ENCODE measurements around the gene ABCF2. TPM values are rescaled to one million over a fixed set of nuclear protein-coding genes. Genes with fewer than 3 reads are reported as not detected.

The ABCF2 gene
- total RNA-seq, 1 donor from 2014 or later, result 85.8 TPM

GRCh38 chr7:151255390-151255789 is 28.4 kb upstream of the ABCF2 start:
- H3K27me3 ChIP-seq (ENCODE audit: control insufficient read depth, insufficient read depth, low read length), result peaks cover 11% of the 10 kb centered on the region
- FAIRE-seq, result no peak
- no peak for TF ChIP-seq CTCF (IDR thresholded peaks at IDR 0.05; ENCODE audit: insufficient read depth, low read length, severe bottlenecking)
- no peaks in the 10 kb centered on the region for H3K36me3 ChIP-seq (ENCODE audit: control insufficient read depth, insufficient read depth, low read length)
- no peak overlapping the region for H3K4me3 ChIP-seq (ENCODE audit: low read depth, low read length)
- no peak for DNase-seq (ENCODE audit: low read depth)

GRCh38 chr7:151254851-151255250 is 27.8 kb upstream of the ABCF2 start:
- Histone ChIP-seq H3K36me3 (ENCODE audit: control insufficient read depth, insufficient read depth, low read length) (no peaks in the 10 kb centered on the region), H3K27me3 (ENCODE audit: control insufficient read depth, insufficient read depth, low read length) (peaks cover 11% of the 10 kb centered on the region)
- no peak for FAIRE-seq

GRCh38 chr7:151254316-151254715 is 27.3 kb upstream of the ABCF2 start:
- TF ChIP-seq CTCF (IDR thresholded peaks at IDR 0.05; ENCODE audit: insufficient read depth, low read length, severe bottlenecking), result no peak
- H3K27me3 ChIP-seq (ENCODE audit: control insufficient read depth, insufficient read depth, low read length), result peaks cover 11% of the 10 kb centered on the region
- no peak for FAIRE-seq
- no peak for DNase-seq (ENCODE audit: low read depth)
- H3K4me3 ChIP-seq (ENCODE audit: low read depth, low read length), result no peak overlapping the region
- no peaks in the 10 kb centered on the region for H3K36me3 ChIP-seq (ENCODE audit: control insufficient read depth, insufficient read depth, low read length)

More at GRCh38 chr7:151254851-151255250, 27.8 kb upstream of the ABCF2 start:
- H3K4me3 ChIP-seq (ENCODE audit: low read depth, low read length), result no peak overlapping the region
- TF ChIP-seq CTCF (IDR thresholded peaks at IDR 0.05; ENCODE audit: insufficient read depth, low read length, severe bottlenecking), result no peak
- no peak for DNase-seq (ENCODE audit: low read depth)

GRCh38 chr7:151252961-151253711 is 26.1 kb upstream of the ABCF2 start:
- DNase-seq (ENCODE audit: low read depth) (no peak), FAIRE-seq (no peak)
- Histone ChIP-seq H3K36me3 (ENCODE audit: control insufficient read depth, insufficient read depth, low read length) (no peaks in the 10 kb centered on the region), H3K4me3 (ENCODE audit: low read depth, low read length) (no peak overlapping the region), H3K27me3 (ENCODE audit: control insufficient read depth, insufficient read depth, low read length) (peaks cover 11% of the 10 kb centered on the region)
- TF ChIP-seq CTCF (IDR thresholded peaks at IDR 0.05; ENCODE audit: insufficient read depth, low read length, severe bottlenecking), result no peak

GRCh38 chr7:151252561-151252835 is 25.5 kb upstream of the ABCF2 start:
- no peak for FAIRE-seq
- no peak for DNase-seq (ENCODE audit: low read depth)
- H3K27me3 ChIP-seq (ENCODE audit: control insufficient read depth, insufficient read depth, low read length), result peaks cover 9% of the 10 kb centered on the region
- TF ChIP-seq CTCF (IDR thresholded peaks at IDR 0.05; ENCODE audit: insufficient read depth, low read length, severe bottlenecking), result no peak
- H3K4me3 ChIP-seq (ENCODE audit: low read depth, low read length), result peak overlapping the region; percentile 52
- no peaks in the 10 kb centered on the region for H3K36me3 ChIP-seq (ENCODE audit: control insufficient read depth, insufficient read depth, low read length)

All from bronchial epithelial cell (primary cell).